Left lung (tissue), 10 donors: ENCODE data around the gene SERPINH1. TPM values are rescaled to one million over a fixed set of nuclear protein-coding genes. Genes with fewer than 3 reads are reported as not detected.
A peak's percentile ranks its signal among the peaks of the same experiment; 100 is the strongest.

Source experiments
- ATAC-seq: fragments of 200-7000 bp; cut with Tn5 transposase; one replicate; pipeline ENCODE4 v1.9.1; 2020; ENCODE audit warnings: moderate library complexity
- DNase-seq, 4 donors: peaks; one replicate each; pipeline ENCODE4 v3.0.0-alpha.2; 2013 to 2020
- H3K27ac ChIP-seq, 2 donors: fragments of 200-600 bp; sonication (generic) in 1 of 2; one replicate each; pipeline versions ENCODE4 v1.5.0 to v1.8.0; 2020 to 2021
- H3K27me3 ChIP-seq, 2 donors: fragments of 200-600 bp; sonication (generic) in 1 of 2; one replicate each; pipeline versions ENCODE4 v1.5.0 to v1.8.0; 2020 to 2021
- H3K36me3 ChIP-seq, 2 donors: fragments of 200-600 bp; sonication (generic) in 1 of 2; one replicate each; pipeline versions ENCODE4 v1.5.0 to v1.8.0; 2020 to 2021
- H3K4me1 ChIP-seq, 2 donors: fragments of 200-600 bp; one replicate each; pipeline ENCODE4 v1.8.0; 2021
- H3K4me3 ChIP-seq, 2 donors: fragments of 200-600 bp; sonication (generic) in 1 of 2; one replicate each; pipeline versions ENCODE4 v1.5.0 to v1.8.0; 2020 to 2021; ENCODE audit warnings: mild to moderate bottlenecking in 1 of 2
- H3K9me3 ChIP-seq, 2 donors: fragments of 200-600 bp; sonication (generic) in 1 of 2; one replicate each; pipeline versions ENCODE4 v1.5.0 to v1.8.0; 2020 to 2021
- CTCF ChIP-seq, 2 donors: fragments of 200-600 bp; sonication (generic) in 1 of 2; IDR thresholded peaks; one replicate each; pipeline versions ENCODE4 v1.5.0 to v1.8.0; 2021; ENCODE audit warnings: antibody characterized with exemption in 2 of 2
- intact Hi-C, 2 donors: fragments of 100-400 bp; cut with DNase I; formaldehyde crosslinking; loops; one replicate each; pipeline versions ENCODE4 v1.11.2 to v1.14.2; 2022
- polyA plus RNA-seq, 6 donors: library from polyadenylated mRNA; unstranded; fragments of 120-200 nt; gene quantifications; one replicate each; pipeline ENCODE4 v1.2.1, GENCODE V29; 2013; ENCODE audit not compliant: insufficient read length in 6 of 6
- total RNA-seq, 2 donors: library from RNA; stranded (reverse); fragmentation: NEBNext Ultra II Directional; extraction: Animal tissue kit (Norgen Biotek cat#: 25700); gene quantifications; one replicate each; pipeline ENCODE4 v1.2.1, GENCODE V29; 2021
- donor health status: DM: no; HTN: yes; CAD: no.
- donor health status: DM: no; HTN: no; CAD: no.

Gene SERPINH1
- total and polyA plus RNA-seq, 8 donors: 358 to 538 (median 458) TPM

- Histone ChIP-seq H3K27ac (no peak overlapping the region), H3K4me3 (no peak overlapping the region), H3K27me3 (no peaks in the 10 kb centered on the region), H3K9me3 (no peaks in the 10 kb centered on the region), H3K4me1 (no peaks in the 10 kb centered on the region), H3K36me3 (no peaks in the 10 kb centered on the region)
- ATAC-seq (no peak), DNase-seq (no peak)
- intact Hi-C loops: no loop called here
- no peak for TF ChIP-seq CTCF (IDR thresholded peaks at IDR 0.05)
Measured at GRCh38 chr11:75541193-75542087, 20.6 kb upstream of the SERPINH1 start.

- DNase-seq: no peak
- no peaks in the 10 kb centered on the region for H3K9me3 ChIP-seq
- H3K36me3 ChIP-seq: no peaks in the 10 kb centered on the region
- intact Hi-C loops: no loop called here
- no peak for TF ChIP-seq CTCF (IDR thresholded peaks at IDR 0.05)
- no peak overlapping the region for H3K4me3 ChIP-seq
- H3K27ac ChIP-seq: no peak overlapping the region
- no peak for ATAC-seq
- H3K4me1 ChIP-seq: no peaks in the 10 kb centered on the region
- H3K27me3 ChIP-seq: no peaks in the 10 kb centered on the region
Measured at GRCh38 chr11:75542088-75542438, 20.0 kb upstream of the SERPINH1 start.

- no peaks in the 10 kb centered on the region for H3K27me3 ChIP-seq
- TF ChIP-seq CTCF (IDR thresholded peaks at IDR 0.05): no peak
Measured at GRCh38 chr11:75543806-75544205, 18.2 kb upstream of the SERPINH1 start.

GRCh38 chr11:75547177-75547576 lies 14.9 kb upstream of the SERPINH1 start:
- Histone ChIP-seq H3K36me3 (no peaks in the 10 kb centered on the region), H3K4me3 (no peak overlapping the region), H3K4me1 (peaks cover 5% of the 10 kb centered on the region in 2 donors), H3K9me3 (no peaks in the 10 kb centered on the region), H3K27me3 (no peaks in the 10 kb centered on the region), H3K27ac (no peak overlapping the region)
- no peak for ATAC-seq
- intact Hi-C loops: no loop called here
- DNase-seq: no peak
- TF ChIP-seq CTCF (IDR thresholded peaks at IDR 0.05): no peak

More at GRCh38 chr11:75543806-75544205, 18.2 kb upstream of the SERPINH1 start:
- DNase-seq (no peak), ATAC-seq (no peak)
- Histone ChIP-seq H3K36me3 (no peaks in the 10 kb centered on the region), H3K4me3 (no peak overlapping the region), H3K9me3 (no peaks in the 10 kb centered on the region), H3K27ac (no peak overlapping the region), H3K4me1 (peaks cover 5% of the 10 kb centered on the region in 2 donors)
- intact Hi-C loops: no loop called here

- ATAC-seq (peak; percentile 97), DNase-seq (peak in 1 of 4 donors; percentile 86)
- Histone ChIP-seq H3K36me3 (no peaks in the 10 kb centered on the region), H3K4me3 (no peak overlapping the region), H3K9me3 (no peaks in the 10 kb centered on the region), H3K4me1 (peaks cover 5% of the 10 kb centered on the region in 2 donors), H3K27ac (no peak overlapping the region), H3K27me3 (no peaks in the 10 kb centered on the region)
- intact Hi-C loops: no loop called here
- peak; percentile 74 to 86 for TF ChIP-seq CTCF (IDR thresholded peaks at IDR 0.05)
Measured at GRCh38 chr11:75547617-75548058, 14.4 kb upstream of the SERPINH1 start.
